Measurements from ENCODE around the gene DNAJC3.
"Not testable (repeated sequence)": the region's sequence is repeated elsewhere in the genome, so short reads cannot be mapped to it uniquely, and the experiment has no call there.

The DNAJC3 gene

GRCh38 chr13:95676762-95677563, at the start of gene DNAJC3:
DNAJC3 (plus strand) TSS chr13:95677139; CDS start chr13:95677256, 117 bp downstream.
- peak; percentile 95 to 96 for DNase-seq (ENCODE audit: low read depth in 2 of 2)

- DNase-seq (ENCODE audit: low read depth in 2 of 2) = peak; percentile 48 to 53
Measured at GRCh38 chr13:95627590-95627989, 49.3 kb upstream of the DNAJC3 start.

- DNase-seq (ENCODE audit: low read depth in 2 of 2) = no peak
Measured at GRCh38 chr13:95628488-95628887, 48.5 kb upstream of the DNAJC3 start.

GRCh38 chr13:95629071-95629470, 47.9 kb upstream of the DNAJC3 start:
- DNase-seq (ENCODE audit: low read depth in 2 of 2) = no peak

- DNase-seq (ENCODE audit: low read depth in 2 of 2) = no peak
Measured at GRCh38 chr13:95630593-95630992, 46.3 kb upstream of the DNAJC3 start.

- no peak for DNase-seq (ENCODE audit: low read depth in 2 of 2)
Measured at GRCh38 chr13:95636853-95637252, 40.1 kb upstream of the DNAJC3 start.

GRCh38 chr13:95641291-95642027, 35.5 kb upstream of the DNAJC3 start:
- DNase-seq (ENCODE audit: low read depth in 2 of 2) = no peak

- no peak for DNase-seq (ENCODE audit: low read depth in 2 of 2)
Measured at GRCh38 chr13:95642028-95642621, 34.8 kb upstream of the DNAJC3 start.

GRCh38 chr13:95642999-95643398, 33.9 kb upstream of the DNAJC3 start:
- no peak for DNase-seq (ENCODE audit: low read depth in 2 of 2)

- no peak for DNase-seq (ENCODE audit: low read depth in 2 of 2)
Measured at GRCh38 chr13:95643571-95643935, 33.4 kb upstream of the DNAJC3 start.

- no peak for DNase-seq (ENCODE audit: low read depth in 2 of 2)
Measured at GRCh38 chr13:95643936-95644598, 32.9 kb upstream of the DNAJC3 start.

GRCh38 chr13:95644601-95645052, 32.3 kb upstream of the DNAJC3 start, which contains the start of gene DZIP1:
DZIP1 (minus strand) TSS chr13:95644706; CDS start chr13:95642029, 2,677 bp downstream.
- DNase-seq (ENCODE audit: low read depth in 2 of 2) = peak; percentile 50 to 60

- DNase-seq (ENCODE audit: low read depth in 2 of 2) = no peak
Measured at GRCh38 chr13:95647321-95647720, 29.6 kb upstream of the DNAJC3 start.

GRCh38 chr13:95650696-95651095, 26.2 kb upstream of the DNAJC3 start:
- no peak for DNase-seq (ENCODE audit: low read depth in 2 of 2)

GRCh38 chr13:95652244-95652764, 24.6 kb upstream of the DNAJC3 start:
- no peak for DNase-seq (ENCODE audit: low read depth in 2 of 2)

- no peak for DNase-seq (ENCODE audit: low read depth in 2 of 2)
Measured at GRCh38 chr13:95652821-95653220, 24.1 kb upstream of the DNAJC3 start.

- DNase-seq (ENCODE audit: low read depth in 2 of 2) = no peak
Measured at GRCh38 chr13:95656386-95657015, 20.4 kb upstream of the DNAJC3 start.

- no peak for DNase-seq (ENCODE audit: low read depth in 2 of 2)
Measured at GRCh38 chr13:95659500-95659899, 17.4 kb upstream of the DNAJC3 start.

GRCh38 chr13:95660981-95661581, 15.9 kb upstream of the DNAJC3 start:
- no peak for DNase-seq (ENCODE audit: low read depth in 2 of 2)

- DNase-seq (ENCODE audit: low read depth in 2 of 2) = not testable (repeated sequence)
Measured at GRCh38 chr13:95667235-95667634, 9.7 kb upstream of the DNAJC3 start.

- DNase-seq (ENCODE audit: low read depth in 2 of 2) = no peak
Measured at GRCh38 chr13:95671597-95671996, 5.3 kb upstream of the DNAJC3 start.
